ENCODE data around the gene SNED1.

DNA sequence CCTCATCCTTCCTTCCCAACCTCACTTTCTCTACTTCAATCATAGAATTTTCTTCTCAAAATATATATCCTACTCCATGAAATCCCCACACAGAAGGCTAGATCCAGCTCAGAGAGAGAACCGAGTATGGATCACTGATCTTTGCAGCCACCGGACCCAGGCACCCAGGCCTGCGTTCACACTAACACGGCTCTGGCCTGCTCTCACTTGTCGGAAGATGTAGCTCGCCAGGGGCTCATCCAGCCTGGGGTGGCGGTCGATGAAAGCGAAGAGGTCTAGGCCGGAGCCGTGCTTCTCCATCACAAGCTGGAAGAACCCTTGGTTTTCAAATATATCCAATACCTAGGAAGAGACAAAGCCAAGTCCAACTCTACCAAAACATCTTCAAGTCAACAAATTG lies 116.4 kb downstream of the SNED1 start:
- no peak for TF ChIP-seq POLR2AphosphoS5 (IDR thresholded peaks at IDR 0.05)
- TF ChIP-seq, protein P1, sequence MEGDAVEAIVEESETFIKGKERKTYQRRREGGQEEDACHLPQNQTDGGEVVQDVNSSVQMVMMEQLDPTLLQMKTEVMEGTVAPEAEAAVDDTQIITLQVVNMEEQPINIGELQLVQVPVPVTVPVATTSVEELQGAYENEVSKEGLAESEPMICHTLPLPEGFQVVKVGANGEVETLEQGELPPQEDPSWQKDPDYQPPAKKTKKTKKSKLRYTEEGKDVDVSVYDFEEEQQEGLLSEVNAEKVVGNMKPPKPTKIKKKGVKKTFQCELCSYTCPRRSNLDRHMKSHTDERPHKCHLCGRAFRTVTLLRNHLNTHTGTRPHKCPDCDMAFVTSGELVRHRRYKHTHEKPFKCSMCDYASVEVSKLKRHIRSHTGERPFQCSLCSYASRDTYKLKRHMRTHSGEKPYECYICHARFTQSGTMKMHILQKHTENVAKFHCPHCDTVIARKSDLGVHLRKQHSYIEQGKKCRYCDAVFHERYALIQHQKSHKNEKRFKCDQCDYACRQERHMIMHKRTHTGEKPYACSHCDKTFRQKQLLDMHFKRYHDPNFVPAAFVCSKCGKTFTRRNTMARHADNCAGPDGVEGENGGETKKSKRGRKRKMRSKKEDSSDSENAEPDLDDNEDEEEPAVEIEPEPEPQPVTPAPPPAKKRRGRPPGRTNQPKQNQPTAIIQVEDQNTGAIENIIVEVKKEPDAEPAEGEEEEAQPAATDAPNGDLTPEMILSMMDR (IDR thresholded peaks at IDR 0.05) = no peak
- TF ChIP-seq EP300 (IDR thresholded peaks at IDR 0.05) = no peak

Measured in sigmoid colon (tissue), 4 donors.